ENCODE data around the gene ZNF33B.
"Not testable (repeated sequence)": the region's sequence is repeated elsewhere in the genome, so short reads cannot be mapped to it uniquely, and the experiment has no call there.

Gene ZNF33B

GRCh38 chr10:42638055-42638820 is at the start of gene ZNF33B:
ZNF33B (minus strand) TSS chr10:42638570; CDS start chr10:42636928, 1,642 bp downstream.
- peaks cover 6 to 12% of the 10 kb centered on the region in 2 donors for H3K4me1 ChIP-seq (ENCODE audit: control insufficient read depth in 1 of 2, insufficient read depth in 2 of 2, low read length in 2 of 2)
- no peaks in the 10 kb centered on the region for H3K9me3 ChIP-seq (ENCODE audit: control insufficient read depth in 1 of 2, low read length in 2 of 2)
- H3K9ac ChIP-seq (ENCODE audit: low read depth in 1 of 2, low read length in 2 of 2), result peak within 1 kb of the TSS; percentile 76 to 89

GRCh38 chr10:42684517-42684916 is 46.1 kb upstream of the ZNF33B start:
- no peak overlapping the region for H3K27ac ChIP-seq (ENCODE audit: low read depth, low read length)

More at GRCh38 chr10:42638055-42638820, at the start of gene ZNF33B:
- Histone ChIP-seq H3K4me3 (ENCODE audit: low read depth in 1 of 2, low read length in 2 of 2) (peak within 1 kb of the TSS; percentile 84 to 99), H3K27ac (ENCODE audit: low read depth, low read length) (peak within 1 kb of the TSS; percentile 97), H3K36me3 (ENCODE audit: control insufficient read depth in 1 of 2, insufficient read depth in 2 of 2, low read length in 2 of 2) (peaks cover 0 to 4% of the 10 kb centered on the region in 2 donors), H3K27me3 (ENCODE audit: control insufficient read depth in 1 of 2, insufficient read depth in 2 of 2, low read length in 2 of 2) (no peaks in the 10 kb centered on the region)

GRCh38 chr10:42680267-42680666 is 41.9 kb upstream of the ZNF33B start:
- H3K4me3 ChIP-seq (ENCODE audit: low read depth in 1 of 2, low read length in 2 of 2), result no peak overlapping the region
- no peaks in the 10 kb centered on the region for H3K4me1 ChIP-seq (ENCODE audit: control insufficient read depth in 1 of 2, insufficient read depth in 2 of 2, low read length in 2 of 2)
- no peak overlapping the region for H3K27ac ChIP-seq (ENCODE audit: low read depth, low read length)
- no peaks in the 10 kb centered on the region for H3K9me3 ChIP-seq (ENCODE audit: control insufficient read depth in 1 of 2, low read length in 2 of 2)
- no peaks in the 10 kb centered on the region for H3K36me3 ChIP-seq (ENCODE audit: control insufficient read depth in 1 of 2, insufficient read depth in 2 of 2, low read length in 2 of 2)
- H3K27me3 ChIP-seq (ENCODE audit: control insufficient read depth in 1 of 2, insufficient read depth in 2 of 2, low read length in 2 of 2), result no peaks in the 10 kb centered on the region
- no peak overlapping the region for H3K9ac ChIP-seq (ENCODE audit: low read depth in 1 of 2, low read length in 2 of 2)

More at GRCh38 chr10:42684517-42684916, 46.1 kb upstream of the ZNF33B start:
- Histone ChIP-seq H3K4me1 (ENCODE audit: control insufficient read depth in 1 of 2, insufficient read depth in 2 of 2, low read length in 2 of 2) (no peaks in the 10 kb centered on the region), H3K27me3 (ENCODE audit: control insufficient read depth in 1 of 2, insufficient read depth in 2 of 2, low read length in 2 of 2) (no peaks in the 10 kb centered on the region), H3K4me3 (ENCODE audit: low read depth in 1 of 2, low read length in 2 of 2) (no peak overlapping the region), H3K9ac (ENCODE audit: low read depth in 1 of 2, low read length in 2 of 2) (no peak overlapping the region), H3K36me3 (ENCODE audit: control insufficient read depth in 1 of 2, insufficient read depth in 2 of 2, low read length in 2 of 2) (no peaks in the 10 kb centered on the region), H3K9me3 (ENCODE audit: control insufficient read depth in 1 of 2, low read length in 2 of 2) (no peaks in the 10 kb centered on the region)

GRCh38 chr10:42665181-42665979 is 27.0 kb upstream of the ZNF33B start:
- not testable (repeated sequence) for H3K27ac ChIP-seq (ENCODE audit: low read depth, low read length); H3K9ac ChIP-seq (ENCODE audit: low read depth in 1 of 2, low read length in 2 of 2); H3K27me3 ChIP-seq (ENCODE audit: control insufficient read depth in 1 of 2, insufficient read depth in 2 of 2, low read length in 2 of 2); H3K36me3 ChIP-seq (ENCODE audit: control insufficient read depth in 1 of 2, insufficient read depth in 2 of 2, low read length in 2 of 2); H3K4me3 ChIP-seq (ENCODE audit: low read depth in 1 of 2, low read length in 2 of 2); H3K4me1 ChIP-seq (ENCODE audit: control insufficient read depth in 1 of 2, insufficient read depth in 2 of 2, low read length in 2 of 2); H3K9me3 ChIP-seq (ENCODE audit: control insufficient read depth in 1 of 2, low read length in 2 of 2)

GRCh38 chr10:42654419-42654818 is 16.0 kb upstream of the ZNF33B start:
- Histone ChIP-seq H3K9me3 (ENCODE audit: control insufficient read depth in 1 of 2, low read length in 2 of 2) (no peaks in the 10 kb centered on the region), H3K27me3 (ENCODE audit: control insufficient read depth in 1 of 2, insufficient read depth in 2 of 2, low read length in 2 of 2) (no peaks in the 10 kb centered on the region), H3K36me3 (ENCODE audit: control insufficient read depth in 1 of 2, insufficient read depth in 2 of 2, low read length in 2 of 2) (no peaks in the 10 kb centered on the region), H3K4me3 (ENCODE audit: low read depth in 1 of 2, low read length in 2 of 2) (no peak overlapping the region), H3K27ac (ENCODE audit: low read depth, low read length) (no peak overlapping the region), H3K9ac (ENCODE audit: low read depth in 1 of 2, low read length in 2 of 2) (no peak overlapping the region), H3K4me1 (ENCODE audit: control insufficient read depth in 1 of 2, insufficient read depth in 2 of 2, low read length in 2 of 2) (peaks cover 23 to 24% of the 10 kb centered on the region in 2 donors)

GRCh38 chr10:42652858-42653257 is 14.5 kb upstream of the ZNF33B start:
- Histone ChIP-seq H3K27ac (ENCODE audit: low read depth, low read length) (no peak overlapping the region), H3K9me3 (ENCODE audit: control insufficient read depth in 1 of 2, low read length in 2 of 2) (no peaks in the 10 kb centered on the region), H3K27me3 (ENCODE audit: control insufficient read depth in 1 of 2, insufficient read depth in 2 of 2, low read length in 2 of 2) (no peaks in the 10 kb centered on the region), H3K4me1 (ENCODE audit: control insufficient read depth in 1 of 2, insufficient read depth in 2 of 2, low read length in 2 of 2) (peaks cover 23 to 24% of the 10 kb centered on the region in 2 donors), H3K36me3 (ENCODE audit: control insufficient read depth in 1 of 2, insufficient read depth in 2 of 2, low read length in 2 of 2) (no peaks in the 10 kb centered on the region), H3K4me3 (ENCODE audit: low read depth in 1 of 2, low read length in 2 of 2) (no peak overlapping the region), H3K9ac (ENCODE audit: low read depth in 1 of 2, low read length in 2 of 2) (no peak overlapping the region)

GRCh38 chr10:42650374-42650773 is 12.0 kb upstream of the ZNF33B start:
- Histone ChIP-seq H3K36me3 (ENCODE audit: control insufficient read depth in 1 of 2, insufficient read depth in 2 of 2, low read length in 2 of 2) (no peaks in the 10 kb centered on the region), H3K27me3 (ENCODE audit: control insufficient read depth in 1 of 2, insufficient read depth in 2 of 2, low read length in 2 of 2) (no peaks in the 10 kb centered on the region), H3K9me3 (ENCODE audit: control insufficient read depth in 1 of 2, low read length in 2 of 2) (no peaks in the 10 kb centered on the region), H3K27ac (ENCODE audit: low read depth, low read length) (no peak overlapping the region), H3K4me3 (ENCODE audit: low read depth in 1 of 2, low read length in 2 of 2) (no peak overlapping the region), H3K9ac (ENCODE audit: low read depth in 1 of 2, low read length in 2 of 2) (no peak overlapping the region), H3K4me1 (ENCODE audit: control insufficient read depth in 1 of 2, insufficient read depth in 2 of 2, low read length in 2 of 2) (peaks cover 38% of the 10 kb centered on the region in 2 donors)

GRCh38 chr10:42648512-42648911 is 10.1 kb upstream of the ZNF33B start:
- H3K9ac ChIP-seq (ENCODE audit: low read depth in 1 of 2, low read length in 2 of 2), result no peak overlapping the region
- no peaks in the 10 kb centered on the region for H3K36me3 ChIP-seq (ENCODE audit: control insufficient read depth in 1 of 2, insufficient read depth in 2 of 2, low read length in 2 of 2)
- no peak overlapping the region for H3K27ac ChIP-seq (ENCODE audit: low read depth, low read length)
- no peak overlapping the region for H3K4me3 ChIP-seq (ENCODE audit: low read depth in 1 of 2, low read length in 2 of 2)
- no peaks in the 10 kb centered on the region for H3K27me3 ChIP-seq (ENCODE audit: control insufficient read depth in 1 of 2, insufficient read depth in 2 of 2, low read length in 2 of 2)
- H3K4me1 ChIP-seq (ENCODE audit: control insufficient read depth in 1 of 2, insufficient read depth in 2 of 2, low read length in 2 of 2), result peaks cover 35 to 37% of the 10 kb centered on the region in 2 donors
- no peaks in the 10 kb centered on the region for H3K9me3 ChIP-seq (ENCODE audit: control insufficient read depth in 1 of 2, low read length in 2 of 2)

- Histone ChIP-seq H3K9ac (ENCODE audit: low read depth in 1 of 2, low read length in 2 of 2) (peak overlapping the region in 1 of 2 donors; percentile 15), H3K27ac (ENCODE audit: low read depth, low read length) (no peak overlapping the region), H3K9me3 (ENCODE audit: control insufficient read depth in 1 of 2, low read length in 2 of 2) (no peaks in the 10 kb centered on the region), H3K4me3 (ENCODE audit: low read depth in 1 of 2, low read length in 2 of 2) (no peak overlapping the region), H3K4me1 (ENCODE audit: control insufficient read depth in 1 of 2, insufficient read depth in 2 of 2, low read length in 2 of 2) (peaks cover 23 to 24% of the 10 kb centered on the region in 2 donors), H3K36me3 (ENCODE audit: control insufficient read depth in 1 of 2, insufficient read depth in 2 of 2, low read length in 2 of 2) (no peaks in the 10 kb centered on the region), H3K27me3 (ENCODE audit: control insufficient read depth in 1 of 2, insufficient read depth in 2 of 2, low read length in 2 of 2) (no peaks in the 10 kb centered on the region)
Measured at GRCh38 chr10:42646687-42647640, 8.6 kb upstream of the ZNF33B start.
